ENCODE data around the gene HTRA1.
A peak's percentile ranks its signal among the peaks of the same experiment; 100 is the strongest.

Gene HTRA1

DNA sequence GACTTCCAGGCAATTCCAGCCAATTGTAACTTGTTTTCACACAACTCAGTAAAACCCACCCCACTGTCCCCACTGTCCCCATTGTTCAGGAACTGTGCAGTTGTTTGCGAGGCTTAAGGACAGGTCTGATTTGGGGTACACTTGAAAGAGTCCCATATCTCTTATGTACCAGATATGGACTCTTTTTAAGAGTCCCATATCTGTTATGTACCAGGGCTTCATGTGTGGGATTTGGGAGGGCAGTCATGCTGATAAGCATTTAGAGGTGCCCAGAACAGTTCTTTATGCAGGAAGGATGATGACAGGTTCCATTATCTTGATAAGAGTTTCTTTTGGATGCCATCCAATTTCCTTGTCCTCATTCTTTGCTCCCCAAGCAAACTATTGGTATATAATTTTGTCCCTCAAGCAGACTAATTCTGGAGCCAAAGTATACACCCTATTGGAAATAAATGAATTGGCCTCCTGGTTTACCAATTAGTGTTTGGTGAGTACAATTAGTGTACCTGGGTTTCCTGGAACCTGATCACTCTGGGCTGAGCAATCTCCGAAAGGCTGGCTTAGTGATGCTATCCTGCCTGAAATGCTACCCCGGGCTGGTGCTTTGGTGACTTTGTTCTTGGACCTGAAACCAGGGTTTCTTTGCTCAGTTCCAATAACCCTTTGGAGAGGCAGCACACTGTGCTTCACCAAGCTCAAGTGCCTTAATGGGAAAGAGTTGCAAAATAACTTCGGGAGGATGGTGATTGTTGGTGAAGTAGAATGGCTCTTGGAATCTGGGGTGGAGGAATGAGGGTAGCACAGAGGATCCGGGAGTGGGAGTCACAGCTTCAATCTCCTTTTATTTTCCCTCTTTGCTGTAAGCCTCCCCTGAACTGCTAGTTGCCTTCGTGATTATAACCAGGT is 93.0 kb downstream of the HTRA1 start:
- ATAC-seq, result no peak
- TF ChIP-seq ZFP30 (CRISPR knock-in tag; IDR thresholded peaks at IDR 0.05), result no peak

DNA sequence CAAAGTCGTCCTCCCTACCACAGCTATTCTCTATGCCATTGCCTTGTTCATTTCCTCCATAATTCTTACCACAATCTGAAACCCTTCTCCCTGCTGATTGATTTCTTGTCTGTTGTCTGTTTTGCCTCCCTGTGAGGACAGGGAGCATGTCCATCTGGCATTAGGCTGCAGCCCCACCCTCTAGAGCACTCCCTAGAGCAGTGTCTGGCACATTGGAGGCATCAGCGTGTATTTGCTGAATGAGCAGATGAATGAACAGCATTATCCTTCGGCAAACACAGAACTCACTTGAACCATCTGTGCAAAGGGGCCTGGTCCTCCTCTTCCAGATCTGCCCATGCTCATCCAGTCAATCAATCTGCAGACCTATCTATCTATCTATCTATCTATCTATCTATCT is 94.1 kb downstream of the HTRA1 start:
- TF ChIP-seq GLIS3 (CRISPR knock-in tag; IDR thresholded peaks at IDR 0.05), result no peak
- no peak for TF ChIP-seq ZNF565 (CRISPR knock-in tag; conservative IDR thresholded peaks at IDR 0.05; ENCODE audit: low read depth)
- TF ChIP-seq ISL1 (CRISPR knock-in tag; IDR thresholded peaks at IDR 0.05), result no peak
- TF ChIP-seq, protein P1, sequence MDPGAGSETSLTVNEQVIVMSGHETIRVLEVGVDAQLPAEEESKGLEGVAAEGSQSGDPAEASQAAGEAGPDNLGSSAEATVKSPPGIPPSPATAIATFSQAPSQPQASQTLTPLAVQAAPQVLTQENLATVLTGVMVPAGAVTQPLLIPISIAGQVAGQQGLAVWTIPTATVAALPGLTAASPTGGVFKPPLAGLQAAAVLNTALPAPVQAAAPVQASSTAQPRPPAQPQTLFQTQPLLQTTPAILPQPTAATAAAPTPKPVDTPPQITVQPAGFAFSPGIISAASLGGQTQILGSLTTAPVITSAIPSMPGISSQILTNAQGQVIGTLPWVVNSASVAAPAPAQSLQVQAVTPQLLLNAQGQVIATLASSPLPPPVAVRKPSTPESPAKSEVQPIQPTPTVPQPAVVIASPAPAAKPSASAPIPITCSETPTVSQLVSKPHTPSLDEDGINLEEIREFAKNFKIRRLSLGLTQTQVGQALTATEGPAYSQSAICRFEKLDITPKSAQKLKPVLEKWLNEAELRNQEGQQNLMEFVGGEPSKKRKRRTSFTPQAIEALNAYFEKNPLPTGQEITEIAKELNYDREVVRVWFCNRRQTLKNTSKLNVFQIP (CRISPR knock-in tag; IDR thresholded peaks at IDR 0.05; ENCODE audit: borderline replicate concordance, low read depth), result no peak
- no peak for TF ChIP-seq BACH2 (CRISPR knock-in tag; IDR thresholded peaks at IDR 0.05; ENCODE audit: borderline replicate concordance)
- no peak for TF ChIP-seq ESRRG (CRISPR knock-in tag; IDR thresholded peaks at IDR 0.05)
- no peak for TF ChIP-seq TCF4 (CRISPR knock-in tag; IDR thresholded peaks at IDR 0.05; ENCODE audit: borderline replicate concordance)
- TF ChIP-seq, protein P2, sequence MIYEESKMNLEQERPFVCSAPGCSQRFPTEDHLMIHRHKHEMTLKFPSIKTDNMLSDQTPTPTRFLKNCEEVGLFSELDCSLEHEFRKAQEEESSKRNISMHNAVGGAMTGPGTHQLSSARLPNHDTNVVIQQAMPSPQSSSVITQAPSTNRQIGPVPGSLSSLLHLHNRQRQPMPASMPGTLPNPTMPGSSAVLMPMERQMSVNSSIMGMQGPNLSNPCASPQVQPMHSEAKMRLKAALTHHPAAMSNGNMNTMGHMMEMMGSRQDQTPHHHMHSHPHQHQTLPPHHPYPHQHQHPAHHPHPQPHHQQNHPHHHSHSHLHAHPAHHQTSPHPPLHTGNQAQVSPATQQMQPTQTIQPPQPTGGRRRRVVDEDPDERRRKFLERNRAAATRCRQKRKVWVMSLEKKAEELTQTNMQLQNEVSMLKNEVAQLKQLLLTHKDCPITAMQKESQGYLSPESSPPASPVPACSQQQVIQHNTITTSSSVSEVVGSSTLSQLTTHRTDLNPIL (CRISPR knock-in tag; IDR thresholded peaks at IDR 0.05; ENCODE audit: low read depth), result no peak
- TF ChIP-seq ZNF70 (CRISPR knock-in tag; IDR thresholded peaks at IDR 0.05), result no peak
- no peak for TF ChIP-seq SNAI2 (CRISPR knock-in tag; IDR thresholded peaks at IDR 0.05)
- TF ChIP-seq ZC3H10 (CRISPR knock-in tag; IDR thresholded peaks at IDR 0.05), result no peak
- no peak for TF ChIP-seq ZFP3 (CRISPR knock-in tag; IDR thresholded peaks at IDR 0.05)
- no peak for TF ChIP-seq OSR1 (CRISPR knock-in tag; IDR thresholded peaks at IDR 0.05)
- TF ChIP-seq ZNF8 (CRISPR knock-in tag; IDR thresholded peaks at IDR 0.05), result no peak
- ATAC-seq, result no peak

DNA sequence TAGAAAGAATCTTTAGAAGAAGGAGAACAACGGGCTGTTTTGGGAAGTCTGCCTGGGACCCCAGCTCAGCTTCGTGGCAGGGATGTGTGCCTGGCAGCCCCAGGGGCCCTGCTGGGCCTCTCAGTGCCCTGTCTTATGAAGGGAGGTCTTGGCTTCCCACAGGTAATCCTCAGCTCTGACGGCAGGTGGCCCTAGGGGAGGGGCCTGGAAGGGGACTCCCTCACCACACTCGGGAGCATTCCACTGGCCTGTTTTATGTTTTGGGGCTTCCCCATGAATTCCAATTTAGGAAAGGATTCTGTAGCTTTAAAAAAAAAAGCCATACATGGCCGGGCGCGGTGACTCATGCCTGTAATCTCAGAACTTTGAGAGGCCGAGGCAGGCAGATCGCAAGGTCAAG is 96.2 kb downstream of the HTRA1 start:
- peak; percentile 33; the same call in 2 of the 3 replicates for ATAC-seq
- TF ChIP-seq CSDC2 (CRISPR knock-in tag; IDR thresholded peaks at IDR 0.05) (no peak), SNAI2 (CRISPR knock-in tag; IDR thresholded peaks at IDR 0.05) (no peak), ARNTL (CRISPR knock-in tag; IDR thresholded peaks at IDR 0.05; ENCODE audit: borderline replicate concordance, low read depth) (no peak), GLIS3 (CRISPR knock-in tag; IDR thresholded peaks at IDR 0.05) (no peak), ZNF70 (CRISPR knock-in tag; IDR thresholded peaks at IDR 0.05) (no peak), ESRRG (CRISPR knock-in tag; IDR thresholded peaks at IDR 0.05) (no peak), ZNF565 (CRISPR knock-in tag; conservative IDR thresholded peaks at IDR 0.05; ENCODE audit: low read depth) (no peak), BACH2 (CRISPR knock-in tag; IDR thresholded peaks at IDR 0.05; ENCODE audit: borderline replicate concordance) (no peak), ZFP3 (CRISPR knock-in tag; IDR thresholded peaks at IDR 0.05) (no peak), TCF4 (CRISPR knock-in tag; IDR thresholded peaks at IDR 0.05; ENCODE audit: borderline replicate concordance) (no peak), RARB (CRISPR knock-in tag; IDR thresholded peaks at IDR 0.05) (no peak), ISL1 (CRISPR knock-in tag; IDR thresholded peaks at IDR 0.05) (no peak), ZFP30 (CRISPR knock-in tag; IDR thresholded peaks at IDR 0.05) (no peak)
- TF ChIP-seq, protein P3, sequence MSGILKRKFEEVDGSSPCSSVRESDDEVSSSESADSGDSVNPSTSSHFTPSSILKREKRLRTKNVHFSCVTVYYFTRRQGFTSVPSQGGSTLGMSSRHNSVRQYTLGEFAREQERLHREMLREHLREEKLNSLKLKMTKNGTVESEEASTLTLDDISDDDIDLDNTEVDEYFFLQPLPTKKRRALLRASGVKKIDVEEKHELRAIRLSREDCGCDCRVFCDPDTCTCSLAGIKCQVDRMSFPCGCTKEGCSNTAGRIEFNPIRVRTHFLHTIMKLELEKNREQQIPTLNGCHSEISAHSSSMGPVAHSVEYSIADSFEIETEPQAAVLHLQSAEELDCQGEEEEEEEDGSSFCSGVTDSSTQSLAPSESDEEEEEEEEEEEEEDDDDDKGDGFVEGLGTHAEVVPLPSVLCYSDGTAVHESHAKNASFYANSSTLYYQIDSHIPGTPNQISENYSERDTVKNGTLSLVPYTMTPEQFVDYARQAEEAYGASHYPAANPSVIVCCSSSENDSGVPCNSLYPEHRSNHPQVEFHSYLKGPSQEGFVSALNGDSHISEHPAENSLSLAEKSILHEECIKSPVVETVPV (CRISPR knock-in tag; IDR thresholded peaks at IDR 0.05), result no peak
- TF ChIP-seq, protein P1 (CRISPR knock-in tag; IDR thresholded peaks at IDR 0.05; ENCODE audit: borderline replicate concordance, low read depth), result no peak
- TF ChIP-seq, protein P4, sequence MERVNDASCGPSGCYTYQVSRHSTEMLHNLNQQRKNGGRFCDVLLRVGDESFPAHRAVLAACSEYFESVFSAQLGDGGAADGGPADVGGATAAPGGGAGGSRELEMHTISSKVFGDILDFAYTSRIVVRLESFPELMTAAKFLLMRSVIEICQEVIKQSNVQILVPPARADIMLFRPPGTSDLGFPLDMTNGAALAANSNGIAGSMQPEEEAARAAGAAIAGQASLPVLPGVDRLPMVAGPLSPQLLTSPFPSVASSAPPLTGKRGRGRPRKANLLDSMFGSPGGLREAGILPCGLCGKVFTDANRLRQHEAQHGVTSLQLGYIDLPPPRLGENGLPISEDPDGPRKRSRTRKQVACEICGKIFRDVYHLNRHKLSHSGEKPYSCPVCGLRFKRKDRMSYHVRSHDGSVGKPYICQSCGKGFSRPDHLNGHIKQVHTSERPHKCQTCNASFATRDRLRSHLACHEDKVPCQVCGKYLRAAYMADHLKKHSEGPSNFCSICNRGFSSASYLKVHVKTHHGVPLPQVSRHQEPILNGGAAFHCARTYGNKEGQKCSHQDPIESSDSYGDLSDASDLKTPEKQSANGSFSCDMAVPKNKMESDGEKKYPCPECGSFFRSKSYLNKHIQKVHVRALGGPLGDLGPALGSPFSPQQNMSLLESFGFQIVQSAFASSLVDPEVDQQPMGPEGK (CRISPR knock-in tag; IDR thresholded peaks at IDR 0.05; ENCODE audit: borderline replicate concordance), result no peak

Data from SK-N-SH treated with all-trans-retinoic acid at 6 μM for 48 hours (cell line).